ENCODE measurements around the gene FBXL22.

DNA sequence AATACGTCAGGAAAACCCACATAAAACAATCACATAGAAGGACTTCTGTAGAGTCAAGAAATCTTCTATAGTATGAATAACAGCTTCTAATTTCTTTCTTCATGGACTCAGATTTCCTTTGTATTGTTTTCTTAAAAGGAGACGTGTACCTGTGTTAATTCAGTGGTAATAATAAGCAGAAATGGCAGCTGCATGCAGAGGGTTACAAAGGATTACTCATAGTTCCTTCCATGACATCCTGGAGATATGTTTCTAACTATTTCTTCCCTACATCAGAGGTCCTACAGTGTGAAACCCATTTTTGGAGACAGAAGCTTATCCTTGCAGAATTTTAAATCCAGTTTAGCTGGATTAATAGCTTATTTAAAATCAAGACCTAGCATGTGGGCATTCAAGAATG, 36.1 kb downstream of the FBXL22 start:
- no peak for TF ChIP-seq POLR2AphosphoS5 (IDR thresholded peaks at IDR 0.05)
- no peak for TF ChIP-seq CTCF (IDR thresholded peaks at IDR 0.05)

Measured in transverse colon (tissue), 4 donors.